GM12874 (cell line): ENCODE measurements around the gene SHISA9.

Experiments
- TF ChIP-seq, protein P1 (sequence below): IDR thresholded peaks from 2 replicates; pipeline ENCODE4 v1.5.1; 2011; ENCODE audit warnings: low read depth, mild to moderate bottlenecking, control low read depth, low read length, moderate library complexity; ENCODE audit not compliant: insufficient read depth

SHISA9 gene

DNA sequence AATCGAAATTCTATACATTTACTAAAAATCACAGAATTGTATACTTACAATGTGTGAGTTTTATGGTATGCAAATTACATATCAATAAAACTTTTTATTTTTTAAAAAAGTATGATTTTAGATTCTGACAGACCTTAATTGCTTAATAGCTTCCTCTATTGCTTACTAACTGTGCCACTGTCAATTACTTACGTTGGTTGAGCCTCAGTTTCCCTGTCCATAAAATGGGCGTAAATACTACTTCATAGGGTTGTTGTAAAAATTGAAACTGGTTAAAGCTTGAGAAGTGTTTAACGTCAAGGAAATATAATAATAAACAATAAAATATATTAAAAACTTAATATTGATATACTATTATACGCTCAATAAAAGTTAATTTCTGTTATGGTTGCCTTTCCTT, 203.4 kb downstream of the SHISA9 start:
- TF ChIP-seq, protein P1, sequence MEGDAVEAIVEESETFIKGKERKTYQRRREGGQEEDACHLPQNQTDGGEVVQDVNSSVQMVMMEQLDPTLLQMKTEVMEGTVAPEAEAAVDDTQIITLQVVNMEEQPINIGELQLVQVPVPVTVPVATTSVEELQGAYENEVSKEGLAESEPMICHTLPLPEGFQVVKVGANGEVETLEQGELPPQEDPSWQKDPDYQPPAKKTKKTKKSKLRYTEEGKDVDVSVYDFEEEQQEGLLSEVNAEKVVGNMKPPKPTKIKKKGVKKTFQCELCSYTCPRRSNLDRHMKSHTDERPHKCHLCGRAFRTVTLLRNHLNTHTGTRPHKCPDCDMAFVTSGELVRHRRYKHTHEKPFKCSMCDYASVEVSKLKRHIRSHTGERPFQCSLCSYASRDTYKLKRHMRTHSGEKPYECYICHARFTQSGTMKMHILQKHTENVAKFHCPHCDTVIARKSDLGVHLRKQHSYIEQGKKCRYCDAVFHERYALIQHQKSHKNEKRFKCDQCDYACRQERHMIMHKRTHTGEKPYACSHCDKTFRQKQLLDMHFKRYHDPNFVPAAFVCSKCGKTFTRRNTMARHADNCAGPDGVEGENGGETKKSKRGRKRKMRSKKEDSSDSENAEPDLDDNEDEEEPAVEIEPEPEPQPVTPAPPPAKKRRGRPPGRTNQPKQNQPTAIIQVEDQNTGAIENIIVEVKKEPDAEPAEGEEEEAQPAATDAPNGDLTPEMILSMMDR = no peak

DNA sequence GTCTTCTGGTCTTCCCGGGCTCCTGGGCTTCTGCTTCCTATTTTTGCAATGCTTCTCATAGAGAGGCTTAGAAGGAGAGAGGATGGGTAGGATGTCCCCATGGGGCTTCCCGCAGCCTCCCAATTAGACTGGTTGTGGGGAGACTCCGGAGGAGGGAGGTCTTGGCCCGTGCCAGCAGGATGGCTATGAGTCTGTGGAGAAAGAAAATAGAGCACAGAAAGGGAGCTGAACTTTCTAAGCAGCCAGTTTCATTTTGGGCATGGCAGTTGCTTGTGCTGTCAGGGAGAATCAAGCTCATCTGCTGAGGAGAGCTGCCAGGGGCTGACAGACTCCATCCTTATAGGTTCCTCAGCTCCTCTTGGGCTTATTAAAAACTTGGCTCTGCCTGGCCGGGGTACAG, 204.0 kb downstream of the SHISA9 start:
- TF ChIP-seq, protein P1 = no peak

DNA sequence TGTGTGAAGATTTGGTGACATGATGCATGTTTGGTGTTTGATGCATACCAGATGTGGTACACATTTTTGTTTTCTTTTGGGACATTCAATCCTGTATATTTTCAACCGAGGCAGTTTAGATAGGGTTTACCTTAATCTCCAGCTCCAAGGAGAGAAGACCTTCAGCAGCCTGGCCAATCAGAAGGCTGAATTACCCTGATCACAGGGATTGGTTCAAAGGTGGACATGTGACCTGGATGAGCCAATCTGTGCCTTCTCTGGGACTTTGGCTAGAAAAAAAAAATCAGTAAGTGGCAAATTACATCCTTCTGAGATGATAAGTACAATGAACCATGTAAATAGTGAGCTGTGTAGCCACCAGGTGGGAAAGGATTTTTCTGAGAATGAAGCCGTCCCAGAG, 205.1 kb downstream of the SHISA9 start:
- TF ChIP-seq, protein P1 = no peak

- TF ChIP-seq, protein P1 = no peak
Observed at GRCh38 chr16:13108126-13108525, 206.7 kb downstream of the SHISA9 start.

- TF ChIP-seq, protein P1 = no peak
Observed at GRCh38 chr16:13109171-13109570, 207.8 kb downstream of the SHISA9 start.

DNA sequence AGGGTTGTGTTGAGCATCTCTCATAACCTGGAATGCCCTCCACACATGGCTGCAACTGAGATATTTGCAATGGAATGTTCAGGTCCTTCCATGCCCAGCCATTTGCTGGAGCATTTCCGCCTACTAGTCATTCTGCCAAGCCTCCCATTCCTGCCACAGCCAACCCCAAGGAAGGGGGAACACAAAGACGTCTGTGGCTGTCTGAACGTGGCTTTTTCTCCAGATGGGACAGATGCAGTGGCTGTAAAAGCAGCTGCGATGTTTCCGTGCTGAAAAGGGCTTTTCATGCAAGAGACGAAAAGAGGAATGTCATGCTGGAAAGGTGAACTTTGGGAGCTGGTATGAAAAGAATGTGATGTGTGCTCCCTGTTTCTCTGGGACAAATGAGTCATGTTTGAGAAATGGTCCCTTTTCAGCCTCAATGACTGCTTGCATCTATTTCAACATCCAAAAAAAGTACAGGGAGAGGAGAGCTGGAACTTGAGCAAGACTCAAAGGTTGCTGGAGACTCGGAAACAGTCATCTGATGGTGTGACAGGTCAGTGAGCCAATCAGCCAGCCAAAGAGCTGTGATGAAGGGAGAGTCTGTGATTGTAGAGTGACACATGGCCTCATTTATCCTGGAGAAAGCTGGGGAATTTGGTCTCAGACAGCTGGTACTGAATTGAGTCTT, 208.9 kb downstream of the SHISA9 start:
- TF ChIP-seq, protein P1 = no peak

- TF ChIP-seq, protein P1 = no peak
Observed at GRCh38 chr16:13111747-13112146, 210.3 kb downstream of the SHISA9 start.

GRCh38 chr16:13113741-13114140, 212.3 kb downstream of the SHISA9 start:
- TF ChIP-seq, protein P1 = no peak
